Mammary epithelial cell (primary cell): ENCODE data around the gene PRDX5.

Source experiments
- EZH2 ChIP-seq: IDR thresholded peaks from 2 replicates; pipeline ENCODE4 v1.6.1; 2012; ENCODE audit warnings: low read length, inconsistent platforms, borderline replicate concordance
- TF ChIP-seq, protein P1 (sequence below), 2 donors: IDR thresholded peaks in 1 of 2; conservative IDR thresholded peaks in 1 of 2; 2 replicates each; pipeline ENCODE4 v1.5.1; 2011 to 2012; ENCODE audit warnings: inconsistent platforms in 2 of 2, low read length in 2 of 2, mild to moderate bottlenecking in 2 of 2, control low read depth in 1 of 2, low read depth in 1 of 2; ENCODE audit not compliant: insufficient read depth in 1 of 2; ENCODE audit errors: extremely low read depth in 1 of 2

DNA sequence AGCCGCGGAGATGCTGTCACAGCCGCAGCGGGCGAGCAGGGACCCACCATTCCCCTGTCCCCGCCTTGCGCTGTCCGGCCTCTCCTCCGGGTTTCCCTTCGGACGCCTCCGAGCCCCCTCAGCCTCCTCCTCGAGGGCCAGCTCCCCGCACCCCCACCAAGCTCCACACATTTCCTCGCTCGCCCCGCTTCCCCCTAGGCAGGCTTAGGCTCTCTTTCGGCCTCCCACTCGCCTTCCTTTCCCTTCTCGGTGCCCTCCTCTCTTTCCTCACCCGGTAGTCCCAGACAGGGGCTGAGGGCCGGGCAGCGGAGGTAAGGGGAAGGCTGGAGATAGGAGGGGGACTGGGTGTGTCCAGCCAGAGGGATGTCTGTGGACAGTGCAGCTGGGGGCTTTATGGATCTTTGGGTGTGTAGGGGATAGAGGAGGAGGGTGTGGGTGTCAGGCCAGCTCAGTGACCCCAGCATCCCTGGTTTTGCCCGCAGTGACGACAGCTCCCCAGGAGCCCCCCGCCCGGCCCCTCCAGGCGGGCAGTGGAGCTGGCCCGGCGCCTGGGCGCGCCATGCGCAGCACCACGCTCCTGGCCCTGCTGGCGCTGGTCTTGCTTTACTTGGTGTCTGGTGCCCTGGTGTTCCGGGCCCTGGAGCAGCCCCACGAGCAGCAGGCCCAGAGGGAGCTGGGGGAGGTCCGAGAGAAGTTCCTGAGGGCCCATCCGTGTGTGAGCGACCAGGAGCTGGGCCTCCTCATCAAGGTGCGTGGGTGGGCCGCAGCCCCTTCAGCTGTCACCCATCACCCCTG, 25.3 kb upstream of the PRDX5 start:
- TF ChIP-seq EZH2, result peak; percentile 49
- TF ChIP-seq, protein P1, sequence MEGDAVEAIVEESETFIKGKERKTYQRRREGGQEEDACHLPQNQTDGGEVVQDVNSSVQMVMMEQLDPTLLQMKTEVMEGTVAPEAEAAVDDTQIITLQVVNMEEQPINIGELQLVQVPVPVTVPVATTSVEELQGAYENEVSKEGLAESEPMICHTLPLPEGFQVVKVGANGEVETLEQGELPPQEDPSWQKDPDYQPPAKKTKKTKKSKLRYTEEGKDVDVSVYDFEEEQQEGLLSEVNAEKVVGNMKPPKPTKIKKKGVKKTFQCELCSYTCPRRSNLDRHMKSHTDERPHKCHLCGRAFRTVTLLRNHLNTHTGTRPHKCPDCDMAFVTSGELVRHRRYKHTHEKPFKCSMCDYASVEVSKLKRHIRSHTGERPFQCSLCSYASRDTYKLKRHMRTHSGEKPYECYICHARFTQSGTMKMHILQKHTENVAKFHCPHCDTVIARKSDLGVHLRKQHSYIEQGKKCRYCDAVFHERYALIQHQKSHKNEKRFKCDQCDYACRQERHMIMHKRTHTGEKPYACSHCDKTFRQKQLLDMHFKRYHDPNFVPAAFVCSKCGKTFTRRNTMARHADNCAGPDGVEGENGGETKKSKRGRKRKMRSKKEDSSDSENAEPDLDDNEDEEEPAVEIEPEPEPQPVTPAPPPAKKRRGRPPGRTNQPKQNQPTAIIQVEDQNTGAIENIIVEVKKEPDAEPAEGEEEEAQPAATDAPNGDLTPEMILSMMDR (conservative IDR thresholded peaks at IDR 0.05 in 1 of 2, IDR thresholded peaks at IDR 0.05 in 1 of 2; ENCODE audit: extremely low read depth in 1 of 2, insufficient read depth in 1 of 2, low read depth in 1 of 2, low read length in 2 of 2), result no peak
